NB4 (cell line): Measurements from ENCODE around the gene MIEF1.

Source experiments
- MYC ChIP-seq: IDR thresholded peaks from 2 replicates; pipeline ENCODE4 v1.6.1; 2011; ENCODE audit warnings: low read depth, low read length
- POLR2A ChIP-seq: IDR thresholded peaks from 2 replicates; pipeline ENCODE4 v1.6.1; 2011; ENCODE audit warnings: mild to moderate bottlenecking; ENCODE audit not compliant: insufficient read length; ENCODE audit errors: extremely low read depth
- TF ChIP-seq, protein P1 (sequence below): IDR thresholded peaks from one replicate; pipeline ENCODE4 v1.5.1; 2012; ENCODE audit warnings: low read depth, low read length
- TF ChIP-seq, protein P2 (sequence below): IDR thresholded peaks from 2 replicates; pipeline ENCODE4 v1.6.1; 2011; ENCODE audit warnings: low read depth, low read length

DNA sequence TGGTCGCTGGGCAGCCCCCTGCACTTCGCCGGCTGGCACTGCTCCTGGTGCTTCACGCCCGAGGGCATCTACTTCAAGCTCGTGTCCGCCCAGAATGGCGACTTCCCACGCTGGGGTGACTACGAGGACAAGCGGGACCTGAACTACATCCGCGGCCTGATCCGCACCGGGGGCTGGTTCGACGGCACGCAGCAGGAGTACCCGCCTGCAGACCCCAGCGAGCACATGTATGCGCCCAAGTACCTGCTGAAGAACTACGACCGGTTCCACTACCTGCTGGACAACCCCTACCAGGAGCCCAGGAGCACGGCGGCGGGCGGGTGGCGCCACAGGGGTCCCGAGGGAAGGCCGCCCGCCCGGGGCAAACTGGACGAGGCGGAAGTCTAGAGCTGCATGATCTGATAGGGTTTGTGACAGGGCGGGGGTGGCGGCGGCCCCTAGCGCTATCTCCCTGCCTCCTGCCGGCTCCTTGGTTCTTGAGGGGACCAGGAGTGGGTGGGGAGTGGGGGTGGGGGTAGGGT lies 13.5 kb upstream of the MIEF1 start:
- TF ChIP-seq POLR2A (no peak), MYC (no peak)
- TF ChIP-seq, protein P1, sequence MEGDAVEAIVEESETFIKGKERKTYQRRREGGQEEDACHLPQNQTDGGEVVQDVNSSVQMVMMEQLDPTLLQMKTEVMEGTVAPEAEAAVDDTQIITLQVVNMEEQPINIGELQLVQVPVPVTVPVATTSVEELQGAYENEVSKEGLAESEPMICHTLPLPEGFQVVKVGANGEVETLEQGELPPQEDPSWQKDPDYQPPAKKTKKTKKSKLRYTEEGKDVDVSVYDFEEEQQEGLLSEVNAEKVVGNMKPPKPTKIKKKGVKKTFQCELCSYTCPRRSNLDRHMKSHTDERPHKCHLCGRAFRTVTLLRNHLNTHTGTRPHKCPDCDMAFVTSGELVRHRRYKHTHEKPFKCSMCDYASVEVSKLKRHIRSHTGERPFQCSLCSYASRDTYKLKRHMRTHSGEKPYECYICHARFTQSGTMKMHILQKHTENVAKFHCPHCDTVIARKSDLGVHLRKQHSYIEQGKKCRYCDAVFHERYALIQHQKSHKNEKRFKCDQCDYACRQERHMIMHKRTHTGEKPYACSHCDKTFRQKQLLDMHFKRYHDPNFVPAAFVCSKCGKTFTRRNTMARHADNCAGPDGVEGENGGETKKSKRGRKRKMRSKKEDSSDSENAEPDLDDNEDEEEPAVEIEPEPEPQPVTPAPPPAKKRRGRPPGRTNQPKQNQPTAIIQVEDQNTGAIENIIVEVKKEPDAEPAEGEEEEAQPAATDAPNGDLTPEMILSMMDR: no peak
- TF ChIP-seq, protein P2, sequence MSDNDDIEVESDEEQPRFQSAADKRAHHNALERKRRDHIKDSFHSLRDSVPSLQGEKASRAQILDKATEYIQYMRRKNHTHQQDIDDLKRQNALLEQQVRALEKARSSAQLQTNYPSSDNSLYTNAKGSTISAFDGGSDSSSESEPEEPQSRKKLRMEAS: no peak
